Posterior cingulate gyrus (tissue), 11 donors: ENCODE measurements around the gene LPGAT1.
"Not testable (repeated sequence)": the region's sequence is repeated elsewhere in the genome, so short reads cannot be mapped to it uniquely, and the experiment has no call there.

ENCODE experiments used
- DNase-seq, 10 donors: peaks; one replicate each; pipeline versions ENCODE4 v3.0.0 to v3.0.0-alpha.2; 2020 to 2021; ENCODE audit warnings: mixed read lengths in 3 of 10
- intact Hi-C: fragments of 100-400 bp; cut with DNase I; formaldehyde crosslinking; loops from one replicate; pipeline ENCODE4 v1.15.1; 2023

Gene LPGAT1

DNA sequence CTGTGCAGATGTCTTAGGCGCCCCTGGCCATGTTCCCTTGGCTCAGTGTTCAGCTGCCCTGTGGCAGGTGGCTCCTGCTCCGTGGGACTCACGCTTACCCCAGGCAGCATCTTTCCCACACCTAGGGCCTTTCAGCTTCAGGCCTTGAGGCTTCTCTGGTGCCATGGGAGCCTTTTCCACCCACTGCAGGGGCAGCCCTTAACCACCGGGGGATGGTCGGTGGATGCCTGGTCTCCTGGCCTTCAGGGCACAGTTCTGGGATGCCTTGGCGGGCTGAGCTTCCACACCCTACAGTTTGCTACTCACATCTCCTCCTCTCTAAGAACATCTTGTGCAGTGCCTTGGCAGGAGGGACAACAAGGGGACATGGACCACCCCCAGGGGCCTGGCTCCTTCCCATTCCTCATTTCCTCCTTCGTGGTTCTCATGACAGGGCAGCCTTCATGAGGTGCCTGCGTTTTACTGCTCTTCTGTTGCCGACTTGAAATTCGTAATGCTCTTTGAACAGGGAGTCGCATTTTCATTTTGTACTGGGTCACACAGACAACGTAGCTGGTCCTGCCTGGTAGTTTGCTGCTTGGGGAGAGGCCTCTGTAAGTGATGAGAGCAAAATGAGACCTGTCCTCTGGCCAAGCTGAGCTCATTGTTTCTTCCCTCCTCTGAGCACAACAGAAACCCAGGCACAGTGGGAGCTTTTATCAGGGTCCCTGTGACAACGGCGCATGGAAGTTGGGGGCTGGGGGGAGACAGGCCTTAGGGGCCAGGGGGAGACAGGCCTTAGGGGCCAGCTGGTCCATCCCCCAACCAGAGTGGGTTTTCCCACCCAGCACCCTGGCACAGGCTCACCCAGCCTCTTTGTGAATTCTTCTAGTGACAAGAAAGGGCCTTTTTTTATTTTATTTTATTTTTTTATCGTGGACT, 93.2 kb downstream of the LPGAT1 start:
- peak in 7 of 10 donors; percentile 41 to 93 (median 59) for DNase-seq
- intact Hi-C loops, result loop anchor here (2.0 kb wide), 1 partner anchor 91 kb away; no protein-coding TSS in a partner anchor

DNA sequence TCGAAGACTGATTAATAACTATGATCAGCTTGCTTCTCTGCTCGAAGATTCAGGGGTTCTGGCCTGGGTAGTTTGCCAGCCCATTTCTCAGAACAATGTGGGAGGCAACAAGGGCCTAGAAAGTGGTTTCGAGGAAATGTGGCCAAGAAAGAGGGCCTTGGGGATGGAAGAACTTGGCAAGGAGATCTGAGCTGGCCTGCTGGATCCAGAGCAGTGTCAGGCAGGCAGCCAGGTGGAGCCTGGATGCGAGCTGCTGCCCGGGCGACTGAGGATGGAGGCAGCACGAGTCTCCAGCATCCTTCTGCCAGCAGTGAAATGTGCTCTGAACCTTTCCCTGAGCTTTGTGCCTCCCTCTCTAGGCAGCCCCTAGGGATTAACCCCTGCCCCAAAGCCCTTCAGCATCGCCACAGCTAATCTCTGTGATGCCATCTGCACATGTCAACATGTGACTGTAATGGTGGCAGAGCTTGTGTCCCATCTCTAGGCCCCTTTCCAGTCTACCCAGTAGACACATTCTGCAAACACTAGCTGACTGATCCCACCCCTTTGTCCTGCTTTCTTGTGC, 94.1 kb downstream of the LPGAT1 start:
- intact Hi-C loops, result loop anchor here (2.0 kb wide), 1 partner anchor 92 kb away; no protein-coding TSS in a partner anchor
- peak in 9 of 10 donors; percentile 50 to 95 (median 64) for DNase-seq

DNA sequence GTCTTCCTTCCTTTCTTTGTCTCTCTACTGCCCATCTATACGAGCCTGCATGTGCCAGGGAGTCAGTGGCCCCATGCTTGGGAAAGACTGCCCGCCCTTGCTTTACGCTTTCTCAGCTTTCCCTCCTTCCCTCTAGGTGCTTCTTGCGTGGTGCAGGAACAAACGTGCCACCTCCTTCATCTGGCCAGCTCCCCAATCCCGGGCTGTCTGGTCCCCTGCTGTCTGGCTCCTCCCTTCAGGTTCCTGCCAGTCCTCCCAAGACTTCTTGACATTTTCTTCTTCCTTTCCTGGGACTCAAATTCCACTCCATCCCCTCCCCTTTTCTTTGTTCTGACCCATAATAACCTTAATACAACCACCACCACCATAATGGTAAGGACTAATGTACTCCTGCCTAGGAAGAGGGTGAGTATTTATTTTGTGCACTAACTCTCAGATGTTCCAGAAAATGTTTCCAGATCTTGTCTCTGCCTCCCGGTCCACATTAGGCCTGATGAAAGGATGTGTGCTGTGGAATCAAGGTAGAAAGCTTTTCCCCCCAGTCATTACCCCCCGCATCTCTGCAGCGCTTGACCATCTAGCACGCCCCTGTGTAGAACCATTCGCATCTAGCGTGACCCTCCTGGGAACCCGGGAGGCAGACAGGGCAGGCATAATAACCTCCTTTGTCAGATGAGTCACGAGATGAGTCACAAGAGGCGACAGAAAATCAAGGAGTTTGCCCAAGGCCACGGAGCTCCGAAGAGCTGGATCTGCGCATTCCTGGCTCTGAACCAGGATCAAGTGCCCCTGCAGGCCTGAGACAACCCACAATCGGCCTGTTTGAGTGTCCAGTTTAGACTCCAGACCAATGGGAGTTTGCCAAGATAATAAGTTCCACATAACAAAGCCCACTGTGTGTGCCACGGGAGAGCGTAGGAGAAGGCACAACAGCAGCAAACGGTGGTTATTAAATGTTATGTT, 95.1 kb downstream of the LPGAT1 start:
- intact Hi-C loops, result loop anchor here (2.0 kb wide), 1 partner anchor 93 kb away; no protein-coding TSS in a partner anchor
- DNase-seq, result peak in 9 of 10 donors; percentile 41 to 94 (median 71)

DNA sequence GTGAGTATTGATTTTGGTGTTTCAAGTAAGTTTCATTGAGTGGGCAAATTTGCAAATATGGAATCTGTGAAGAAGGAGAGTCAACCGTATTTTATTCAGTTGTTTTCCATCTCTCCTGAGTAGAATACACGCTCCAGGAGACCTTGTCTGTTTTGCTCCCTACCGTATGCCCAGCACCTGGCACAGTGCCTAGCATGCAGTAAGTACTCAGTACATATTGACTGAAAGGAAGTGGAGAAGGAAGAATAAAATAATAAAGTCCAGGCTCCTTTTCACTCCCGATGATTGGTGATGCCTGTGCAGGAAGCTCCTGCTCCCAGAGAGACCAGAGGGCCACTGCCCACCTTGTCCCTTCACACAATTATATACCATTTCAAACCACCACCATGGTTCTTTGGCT, 95.8 kb downstream of the LPGAT1 start:
- intact Hi-C loops, result loop anchor here (5.0 kb wide), 1 partner anchor 37 kb away; no protein-coding TSS in a partner anchor
- DNase-seq, result peak in 1 of 10 donors; percentile 37

DNA sequence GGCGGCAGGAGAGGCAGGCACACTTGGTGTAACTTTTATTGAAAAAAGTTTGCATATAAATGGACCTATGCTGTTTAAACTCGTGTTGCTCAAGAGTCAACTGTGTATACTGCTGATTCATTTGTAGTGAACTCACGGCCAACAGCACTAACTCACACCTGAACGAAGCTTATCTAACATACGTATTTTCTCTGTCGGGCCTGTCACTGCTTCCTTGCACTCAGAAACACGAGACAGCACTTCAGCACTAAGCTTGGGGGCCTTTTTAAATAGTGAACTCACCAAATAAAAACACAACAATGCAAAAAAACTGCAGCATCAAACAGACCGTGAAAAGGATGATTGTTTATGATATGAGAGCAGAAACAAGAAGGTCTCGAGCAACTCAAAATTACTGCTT, 96.2 kb downstream of the LPGAT1 start:
- no peak for DNase-seq
- intact Hi-C loops, result loop anchor here (5.0 kb wide), 1 partner anchor 37 kb away; no protein-coding TSS in a partner anchor

DNA sequence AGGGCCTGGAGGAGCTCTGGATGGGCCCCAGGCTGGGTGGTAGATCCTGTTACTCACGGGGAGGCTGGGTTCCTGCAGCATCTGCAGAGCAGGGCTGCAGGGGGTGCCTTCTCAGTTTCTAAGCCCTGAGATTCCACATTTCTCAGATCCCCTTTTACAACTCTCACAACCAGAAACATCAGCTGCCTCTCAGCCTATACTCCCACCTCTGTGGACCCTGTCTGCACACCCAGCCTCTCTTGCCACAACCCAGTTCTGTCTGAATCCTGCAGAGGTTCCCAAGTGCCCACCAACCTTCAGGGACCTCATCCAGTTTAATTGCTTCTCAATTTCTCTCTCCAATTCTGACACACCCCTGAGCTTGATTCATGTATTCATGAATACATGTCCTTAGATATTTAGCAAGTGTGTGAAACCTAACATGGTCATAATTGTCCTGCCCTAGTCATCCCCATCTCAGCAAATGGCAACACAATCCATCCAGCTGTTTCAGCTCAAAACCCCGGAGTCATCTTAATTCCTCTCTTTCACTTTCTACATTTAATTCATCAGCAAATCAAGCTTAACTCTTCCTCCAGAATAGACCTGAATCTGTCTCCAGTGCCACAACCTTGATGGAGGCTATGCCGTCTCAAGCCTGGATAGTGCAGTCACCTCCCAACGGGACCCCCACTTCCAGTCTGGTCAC, 98.1 kb downstream of the LPGAT1 start:
- no peak for DNase-seq
- intact Hi-C loops, result loop anchor here (5.0 kb wide), 1 partner anchor 35 kb away; no protein-coding TSS in a partner anchor

DNA sequence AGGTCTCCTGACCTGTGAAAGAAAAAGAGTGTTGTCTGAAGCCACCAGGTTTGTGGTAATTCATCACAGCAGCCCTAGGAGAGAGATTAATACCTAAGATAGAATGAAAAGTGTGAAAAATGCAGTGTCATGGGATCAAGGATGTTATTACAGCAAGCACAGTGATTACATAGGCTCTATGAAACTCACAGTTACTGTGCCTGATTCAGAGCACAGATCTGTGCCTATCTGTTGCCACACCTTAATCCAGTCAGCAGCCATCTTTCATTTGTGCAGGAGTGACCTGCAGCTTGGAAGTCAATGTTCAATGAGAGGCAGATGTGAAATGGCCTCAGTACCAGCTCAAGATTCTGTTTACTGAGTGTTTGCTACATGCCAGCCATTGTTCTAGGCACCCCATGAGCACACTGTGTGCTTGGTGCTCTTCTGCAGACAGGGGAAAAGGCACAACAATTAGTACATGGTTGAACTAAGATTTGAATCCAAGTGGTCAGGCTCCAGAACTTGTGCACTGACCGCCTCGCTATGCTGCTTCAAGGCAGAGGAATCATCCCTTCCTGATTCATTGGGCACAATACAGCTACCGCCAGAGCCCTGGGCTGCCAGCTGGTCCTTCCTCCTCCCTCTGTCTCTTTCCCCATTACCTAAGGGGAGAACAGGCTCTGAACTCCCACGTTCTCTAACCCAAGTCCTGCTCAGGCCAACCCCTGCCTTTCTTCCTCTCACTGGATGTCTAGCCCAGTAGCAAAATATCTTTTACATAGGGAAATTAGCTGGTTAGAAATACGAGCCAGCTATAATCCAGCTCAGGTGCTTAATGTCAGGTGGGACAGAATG, 98.9 kb downstream of the LPGAT1 start:
- intact Hi-C loops, result loop anchor here (5.0 kb wide), 1 partner anchor 34 kb away; no protein-coding TSS in a partner anchor
- peak in 1 of 10 donors; percentile 24 for DNase-seq

DNA sequence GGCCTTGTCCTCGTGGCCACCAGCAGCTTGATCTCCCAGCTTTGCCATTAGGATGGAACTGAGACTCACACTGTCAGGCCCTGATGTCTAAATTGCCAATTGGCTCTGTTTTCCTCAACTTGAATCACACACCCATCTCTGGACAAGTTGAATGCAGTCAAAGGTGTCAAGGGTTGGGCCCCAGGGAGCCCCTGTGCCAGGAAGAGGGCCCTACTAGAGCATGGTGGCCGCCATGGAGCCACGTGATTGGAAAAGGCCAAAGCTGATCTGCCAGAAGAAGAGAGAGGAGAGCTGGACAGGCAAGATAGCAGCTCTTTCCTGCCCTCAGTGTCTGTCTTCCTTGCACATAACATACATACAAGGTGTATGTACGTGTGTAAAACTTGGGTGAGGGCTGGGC, 100.2 kb downstream of the LPGAT1 start:
- DNase-seq, result no peak
- intact Hi-C loops, result loop anchor here (5.0 kb wide), 1 partner anchor 33 kb away; no protein-coding TSS in a partner anchor

DNA sequence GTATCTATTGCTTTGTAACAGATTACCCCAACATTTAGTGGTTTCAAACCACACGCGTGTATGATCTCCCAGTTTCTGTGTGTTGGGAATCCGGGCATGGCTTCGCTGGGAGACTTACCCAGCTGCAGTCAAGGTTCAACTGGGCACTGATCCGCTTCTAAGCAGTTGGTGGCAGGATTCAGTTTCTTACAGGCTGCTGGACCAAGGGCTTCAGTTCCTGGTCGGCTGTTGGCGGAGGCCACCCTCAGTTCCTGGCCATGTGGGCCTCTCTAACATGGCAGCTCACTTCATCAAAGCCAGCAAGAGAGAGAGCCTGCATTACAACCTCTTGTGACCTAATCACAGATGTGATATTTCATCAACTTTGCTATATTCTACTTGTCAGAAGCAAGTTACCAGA, 101.3 kb downstream of the LPGAT1 start:
- peak in 1 of 10 donors; percentile 53 for DNase-seq
- intact Hi-C loops, result no loop called here

DNA sequence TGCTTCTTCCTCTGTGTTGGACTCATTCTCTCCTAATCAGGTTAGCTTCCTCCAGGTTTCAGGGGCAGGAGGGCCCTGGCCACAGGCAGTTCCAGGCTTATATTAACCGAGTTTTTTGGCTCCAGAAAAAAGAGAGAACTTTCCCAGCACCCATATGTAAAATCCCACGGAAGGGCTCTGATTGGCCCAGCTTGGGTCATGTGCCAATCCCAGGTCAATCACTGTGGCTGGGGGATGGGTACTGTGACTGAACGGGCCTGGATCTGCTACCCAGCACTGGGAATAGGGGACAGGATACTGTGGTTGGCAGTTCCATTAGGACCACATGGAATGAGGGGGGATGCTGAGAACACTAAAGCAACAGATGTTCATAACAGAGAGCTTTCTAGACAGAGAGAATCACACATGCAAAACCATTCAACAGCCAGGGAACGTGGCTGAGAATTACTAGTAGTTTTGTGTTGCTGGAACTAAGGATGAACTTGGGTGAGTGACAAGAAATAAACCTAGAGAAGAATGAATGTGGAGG, 104.0 kb downstream of the LPGAT1 start:
- intact Hi-C loops, result no loop called here

DNA sequence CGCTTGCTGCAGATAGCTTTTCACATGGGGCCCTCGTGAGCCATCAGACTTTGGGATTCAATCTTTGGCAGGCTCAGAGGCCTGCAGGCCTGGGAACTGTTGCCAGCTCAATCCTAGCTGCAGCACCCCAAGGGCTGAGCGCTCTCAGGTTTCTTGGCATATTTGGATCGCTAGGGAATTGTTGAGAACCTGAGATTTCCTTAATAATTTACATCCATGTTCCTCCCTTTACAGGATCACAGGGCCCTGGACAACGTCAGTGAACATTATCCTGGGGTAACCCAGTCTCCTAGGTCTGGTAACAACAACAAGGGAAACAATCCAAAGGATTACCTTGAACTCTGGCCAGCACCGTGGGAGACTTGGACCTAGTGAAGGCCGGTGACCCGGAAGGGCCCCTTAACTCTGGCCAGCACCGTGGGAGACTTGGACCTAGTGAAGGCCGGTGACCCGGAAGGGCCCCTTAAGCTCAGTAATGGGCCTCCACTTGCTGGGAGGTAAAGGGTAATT, 105.8 kb downstream of the LPGAT1 start:
- intact Hi-C loops, result no loop called here
- peak in 1 of 10 donors; percentile 78 for DNase-seq

More for the DNA sequence above, 104.0 kb downstream of the LPGAT1 start:
- DNase-seq, result peak in 1 of 10 donors; percentile 16

DNA sequence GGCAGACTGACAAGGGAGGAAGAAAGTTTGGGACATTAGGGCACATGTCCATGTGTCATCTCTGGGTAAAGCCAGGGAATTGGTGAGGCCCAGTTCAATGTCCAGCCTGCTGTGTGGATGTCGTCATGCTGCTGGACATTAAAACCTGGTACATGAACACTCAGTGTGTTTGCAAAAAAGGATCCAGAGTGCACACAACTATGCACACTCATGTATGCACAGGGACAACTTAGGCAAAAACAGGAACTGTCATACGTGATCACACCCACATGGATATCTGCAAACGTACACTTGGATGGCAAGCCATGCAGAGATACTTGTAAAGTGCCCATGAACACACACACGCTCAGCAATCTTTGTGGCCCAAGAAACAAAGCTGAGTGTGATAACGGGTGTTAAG, 107.3 kb downstream of the LPGAT1 start:
- intact Hi-C loops, result no loop called here
- peak in 1 of 10 donors; percentile 25 for DNase-seq

DNA sequence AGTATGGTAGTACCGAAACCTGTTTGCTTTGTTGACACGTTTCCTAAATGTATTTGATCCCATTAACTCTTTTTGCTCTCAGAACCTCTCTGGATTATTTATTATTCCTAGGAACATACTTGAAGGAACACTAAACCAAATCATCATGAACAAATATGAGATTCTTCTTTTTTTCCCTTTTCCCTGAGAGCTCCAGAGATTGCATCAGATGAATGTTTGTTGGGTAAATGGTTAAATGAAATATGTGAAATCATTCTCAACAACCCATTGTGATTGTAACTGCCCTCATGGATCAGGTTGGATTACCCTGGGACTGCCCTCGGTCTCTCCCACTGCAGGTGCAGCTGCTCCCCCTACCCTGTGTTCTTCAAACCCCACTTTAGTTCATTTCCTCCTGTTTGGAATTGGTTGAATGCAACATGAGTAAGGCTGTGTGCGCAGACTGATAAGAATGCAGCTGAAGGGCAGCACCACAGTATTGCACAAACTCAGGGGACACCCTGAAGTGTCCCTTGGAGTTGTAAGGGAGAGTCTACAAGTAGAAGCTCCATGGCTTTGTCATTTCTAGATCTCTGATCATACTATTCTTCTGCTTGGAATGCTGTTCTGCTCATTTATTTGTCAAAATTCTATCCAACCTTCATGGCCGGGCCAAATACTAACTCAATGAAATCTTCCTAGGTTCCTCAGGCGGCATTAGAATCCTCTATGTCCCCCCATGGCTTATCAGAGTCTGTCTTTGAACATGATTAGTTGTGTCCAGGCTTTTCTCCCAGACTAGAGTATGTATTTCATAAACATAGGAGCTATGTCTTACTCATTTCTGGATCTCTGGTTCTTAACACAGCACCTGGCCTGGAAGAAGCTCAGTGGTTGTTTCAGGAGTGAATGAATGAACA, 108.0 kb downstream of the LPGAT1 start:
- peak in 1 of 10 donors; percentile 9 for DNase-seq
- intact Hi-C loops, result no loop called here

DNA sequence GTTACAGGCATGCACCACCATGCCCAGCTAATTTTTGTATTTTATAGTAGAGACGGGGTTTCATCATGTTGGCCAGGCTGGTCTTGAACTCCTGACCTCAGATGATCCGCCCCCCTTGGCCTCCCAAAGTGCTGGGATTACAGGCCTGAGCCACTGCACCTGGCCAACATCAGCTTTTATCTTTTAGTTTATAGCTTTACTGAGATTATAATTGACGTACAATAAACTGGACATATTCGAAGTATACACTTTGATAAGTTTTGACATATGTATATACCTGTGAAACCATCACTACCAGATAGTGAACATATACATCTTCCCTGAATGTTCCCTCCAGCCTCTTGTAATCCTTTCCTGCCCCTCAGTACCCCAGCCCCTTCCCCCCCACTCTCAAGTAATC, 114.0 kb downstream of the LPGAT1 start:
- intact Hi-C loops, DNase-seq: not testable (repeated sequence)

DNA sequence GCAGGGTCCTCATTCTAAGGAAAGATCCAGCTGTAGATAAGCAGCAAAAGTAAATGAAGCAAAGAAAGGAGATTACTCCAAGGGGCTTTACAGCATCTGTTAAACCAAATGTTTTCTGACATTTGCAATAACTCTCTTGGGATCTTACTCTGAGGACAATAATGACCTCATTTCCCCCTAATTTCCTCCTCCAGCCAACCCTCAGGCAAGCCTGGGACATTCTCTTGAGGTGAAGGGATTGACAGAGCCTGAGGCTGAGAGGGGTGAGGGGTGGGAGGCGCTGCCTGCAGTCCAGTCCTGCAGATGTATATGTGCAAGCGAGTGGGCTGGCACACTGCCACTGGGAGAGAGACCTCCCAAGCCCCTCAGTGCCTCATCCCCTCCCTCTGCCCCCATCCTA, 114.6 kb downstream of the LPGAT1 start:
- peak in 1 of 10 donors; percentile 65 for DNase-seq
- intact Hi-C loops, result no loop called here

DNA sequence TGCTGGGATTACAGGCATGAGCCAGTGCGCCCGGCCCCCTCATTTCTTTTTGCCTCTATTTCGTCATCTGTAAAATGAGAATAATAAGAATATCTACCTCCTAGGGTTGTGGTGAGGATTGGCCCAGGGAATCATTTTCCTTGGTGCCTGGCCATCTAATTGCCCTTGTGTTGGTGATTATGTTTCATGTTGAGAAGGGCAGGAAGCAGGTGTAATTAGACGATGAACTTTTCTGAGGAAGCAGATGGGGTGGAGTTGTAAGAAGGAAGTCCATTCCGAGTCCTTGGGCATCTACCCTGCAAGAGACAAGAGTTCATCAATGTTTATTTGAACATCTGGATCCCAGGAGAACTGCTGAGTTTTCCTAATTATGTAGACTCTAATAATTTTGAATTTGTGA, 116.4 kb downstream of the LPGAT1 start:
- intact Hi-C loops, result no loop called here
- peak in 1 of 10 donors; percentile 32 for DNase-seq

DNA sequence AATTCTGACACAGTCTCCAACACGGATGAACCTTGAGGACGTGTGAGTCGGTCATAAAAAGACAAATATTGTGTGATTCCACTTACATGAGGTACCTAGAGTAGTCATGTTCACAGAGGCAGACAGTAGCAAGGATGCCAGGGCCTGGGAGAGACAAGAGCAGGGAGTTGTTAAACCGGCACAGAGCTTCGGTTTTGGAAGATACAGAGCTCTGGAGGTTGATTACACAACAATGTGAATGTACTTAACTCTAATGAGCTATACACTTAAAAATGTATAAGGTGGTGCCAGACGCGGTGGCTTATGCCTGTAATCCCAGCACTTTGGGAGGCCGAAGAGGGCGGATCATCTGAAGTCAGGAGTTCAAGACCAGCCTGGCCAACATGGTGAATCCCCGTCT, 117.3 kb downstream of the LPGAT1 start:
- intact Hi-C loops, result no loop called here
- DNase-seq, result peak in 1 of 10 donors; percentile 12
